ENCODE data around the gene TRABD2A. TPM values are rescaled to one million over a fixed set of nuclear protein-coding genes. Genes with fewer than 3 reads are reported as not detected.

The TRABD2A gene, protein sequence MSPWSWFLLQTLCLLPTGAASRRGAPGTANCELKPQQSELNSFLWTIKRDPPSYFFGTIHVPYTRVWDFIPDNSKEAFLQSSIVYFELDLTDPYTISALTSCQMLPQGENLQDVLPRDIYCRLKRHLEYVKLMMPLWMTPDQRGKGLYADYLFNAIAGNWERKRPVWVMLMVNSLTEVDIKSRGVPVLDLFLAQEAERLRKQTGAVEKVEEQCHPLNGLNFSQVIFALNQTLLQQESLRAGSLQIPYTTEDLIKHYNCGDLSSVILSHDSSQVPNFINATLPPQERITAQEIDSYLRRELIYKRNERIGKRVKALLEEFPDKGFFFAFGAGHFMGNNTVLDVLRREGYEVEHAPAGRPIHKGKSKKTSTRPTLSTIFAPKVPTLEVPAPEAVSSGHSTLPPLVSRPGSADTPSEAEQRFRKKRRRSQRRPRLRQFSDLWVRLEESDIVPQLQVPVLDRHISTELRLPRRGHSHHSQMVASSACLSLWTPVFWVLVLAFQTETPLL
- 1.8 and 2.6 TPM in 2 replicates for total RNA-seq

DNA sequence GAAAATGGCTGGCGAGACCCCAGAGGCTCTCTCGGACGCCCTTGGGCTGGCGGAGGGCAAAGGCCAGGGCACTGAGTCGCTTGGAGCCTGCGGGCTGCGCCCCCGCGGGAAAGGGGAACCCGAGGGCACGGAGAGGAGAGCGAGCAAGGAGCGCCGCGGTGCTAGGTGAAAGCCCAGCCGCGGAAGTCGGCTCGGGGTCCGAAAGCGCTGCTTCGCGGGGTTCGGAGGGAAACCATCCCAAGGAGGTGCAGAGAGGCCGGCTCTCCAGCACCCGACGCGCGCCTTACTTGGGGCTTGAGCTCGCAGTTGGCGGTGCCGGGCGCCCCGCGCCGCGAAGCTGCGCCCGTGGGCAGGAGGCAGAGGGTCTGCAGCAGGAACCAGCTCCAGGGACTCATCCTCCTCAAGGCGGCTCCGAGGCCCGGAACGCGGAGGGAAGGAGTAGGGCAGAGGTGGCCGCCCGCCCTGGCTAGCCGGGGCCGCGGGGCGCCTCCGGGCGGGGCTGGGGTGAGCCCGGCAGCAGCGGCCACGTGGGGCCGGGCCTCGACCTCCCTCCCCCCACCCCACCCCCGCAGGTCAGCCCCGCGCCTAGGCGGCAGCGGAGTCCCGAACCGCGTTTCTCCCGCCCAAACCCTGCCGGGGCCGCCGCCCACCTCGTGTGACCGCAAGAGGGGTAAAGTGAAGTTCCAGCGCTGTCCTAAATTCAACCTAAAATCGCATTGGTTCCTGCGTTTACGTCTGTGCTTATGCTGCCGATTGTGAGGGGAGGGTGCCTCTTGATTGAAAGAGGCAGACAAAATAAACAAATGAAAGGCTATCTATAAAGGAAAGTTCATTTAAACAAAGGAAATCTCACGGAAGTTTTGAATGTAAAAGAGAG, at the start of gene TRABD2A:
TSS of gene TRABD2A (minus strand) at position 440 of the 877 bp plus-strand sequence. CDS start at position 395, 45 bp downstream.

DNA sequence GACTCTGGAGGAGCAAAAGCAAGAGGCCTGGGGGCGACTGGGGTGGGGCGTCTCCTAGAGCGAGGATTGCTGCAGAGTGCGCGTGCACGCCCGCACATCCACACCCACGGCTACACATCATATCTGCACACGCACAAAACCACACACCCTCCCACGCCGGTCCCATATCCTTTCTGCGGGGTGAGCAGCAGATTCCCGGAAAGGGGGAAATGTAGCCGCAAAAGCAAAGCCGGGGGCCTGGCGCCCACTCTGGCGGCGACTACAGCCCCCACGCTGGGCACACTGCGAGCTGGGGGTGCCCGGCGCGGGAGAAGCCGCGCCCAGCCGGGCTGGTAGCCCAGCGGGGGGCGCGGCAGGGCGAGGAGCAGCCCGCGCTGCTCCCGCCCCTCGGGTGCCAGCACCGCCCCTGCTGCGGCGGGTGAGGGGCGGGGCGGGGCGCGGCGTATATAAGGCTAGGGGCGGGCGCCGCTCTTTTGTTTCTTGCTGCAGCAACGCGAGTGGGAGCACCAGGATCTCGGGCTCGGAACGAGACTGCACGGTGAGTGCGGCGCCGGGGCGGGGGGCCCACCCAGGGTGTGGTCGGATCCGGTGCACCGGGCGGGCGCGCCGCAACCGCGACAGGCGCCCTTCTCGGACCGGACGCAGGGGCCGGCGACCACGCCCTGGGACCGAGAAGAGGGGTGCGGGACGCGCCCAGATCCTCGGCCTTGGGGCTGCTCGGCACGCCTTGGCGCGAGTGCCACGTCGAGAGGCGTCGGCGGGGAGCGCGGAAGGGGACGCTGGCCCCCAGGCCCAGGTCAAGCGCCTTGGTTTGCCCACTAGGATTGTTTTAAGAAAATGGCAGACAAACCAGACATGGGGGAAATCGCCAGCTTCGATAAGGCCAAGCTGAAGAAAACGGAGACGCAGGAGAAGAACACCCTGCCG, 24.6 kb upstream of the TRABD2A start, which contains the start of gene TMSB10:
TSS of gene TMSB10 (plus strand) at position 476 of the 927 bp plus-strand sequence.

Other genes starting within 250 kb of the TRABD2A start
- 3,062 and 6,480 TPM in 2 replicates for gene TMSB10, start 24.6 kb upstream of the TRABD2A start, total RNA-seq
- 75.9 and 92.6 TPM in 2 replicates for gene KCMF1, start 90.1 kb upstream of the TRABD2A start, total RNA-seq